ENCODE measurements around the gene UBFD1. TPM values are rescaled to one million over a fixed set of nuclear protein-coding genes. Genes with fewer than 3 reads are reported as not detected.
"Not testable (repeated sequence)": the region's sequence is repeated elsewhere in the genome, so short reads cannot be mapped to it uniquely, and the experiment has no call there.

The UBFD1 gene
- total RNA-seq, 2 donors from 2014 or later = 58.8 to 63.4 TPM

- DNase-seq (no peak), ATAC-seq (replicated peaks in 1 of 2) (no peak)
- H3K4me3 Mint-ChIP-seq = no peak overlapping the region
- no peaks in the 10 kb centered on the region for H3K4me1 Mint-ChIP-seq (ENCODE audit: low read depth)
- H3K36me3 Mint-ChIP-seq (ENCODE audit: insufficient read depth in 2 of 2) = peaks cover 5 to 6% of the 10 kb centered on the region in 2 donors
- no peak overlapping the region for H3K27ac Mint-ChIP-seq
- H3K27me3 Mint-ChIP-seq (ENCODE audit: low read depth) = no peaks in the 10 kb centered on the region
- H3K9me3 Mint-ChIP-seq = no peaks in the 10 kb centered on the region
These were observed 22.9 kb downstream of the UBFD1 start for GRCh38 chr16:23580391-23580790.

GRCh38 chr16:23581764-23582163 is 24.2 kb downstream of the UBFD1 start:
- H3K4me1 Mint-ChIP-seq (ENCODE audit: low read depth) = no peaks in the 10 kb centered on the region
- H3K9me3 Mint-ChIP-seq = no peaks in the 10 kb centered on the region
- H3K27me3 Mint-ChIP-seq (ENCODE audit: low read depth) = no peaks in the 10 kb centered on the region
- H3K36me3 Mint-ChIP-seq (ENCODE audit: insufficient read depth in 2 of 2) = peaks cover 5 to 12% of the 10 kb centered on the region in 2 donors
- H3K4me3 Mint-ChIP-seq = no peak overlapping the region
- no peak for ATAC-seq (replicated peaks in 1 of 2)
- no peak for DNase-seq
- peak overlapping the region; percentile 76 for H3K27ac Mint-ChIP-seq

GRCh38 chr16:23583271-23583670 is 25.7 kb downstream of the UBFD1 start:
- peaks cover 5 to 10% of the 10 kb centered on the region in 2 donors for H3K36me3 Mint-ChIP-seq (ENCODE audit: insufficient read depth in 2 of 2)
- not testable (repeated sequence) for H3K4me1 Mint-ChIP-seq (ENCODE audit: low read depth); H3K9me3 Mint-ChIP-seq; H3K4me3 Mint-ChIP-seq; DNase-seq; H3K27me3 Mint-ChIP-seq (ENCODE audit: low read depth); H3K27ac Mint-ChIP-seq; ATAC-seq (replicated peaks in 1 of 2)

DNA sequence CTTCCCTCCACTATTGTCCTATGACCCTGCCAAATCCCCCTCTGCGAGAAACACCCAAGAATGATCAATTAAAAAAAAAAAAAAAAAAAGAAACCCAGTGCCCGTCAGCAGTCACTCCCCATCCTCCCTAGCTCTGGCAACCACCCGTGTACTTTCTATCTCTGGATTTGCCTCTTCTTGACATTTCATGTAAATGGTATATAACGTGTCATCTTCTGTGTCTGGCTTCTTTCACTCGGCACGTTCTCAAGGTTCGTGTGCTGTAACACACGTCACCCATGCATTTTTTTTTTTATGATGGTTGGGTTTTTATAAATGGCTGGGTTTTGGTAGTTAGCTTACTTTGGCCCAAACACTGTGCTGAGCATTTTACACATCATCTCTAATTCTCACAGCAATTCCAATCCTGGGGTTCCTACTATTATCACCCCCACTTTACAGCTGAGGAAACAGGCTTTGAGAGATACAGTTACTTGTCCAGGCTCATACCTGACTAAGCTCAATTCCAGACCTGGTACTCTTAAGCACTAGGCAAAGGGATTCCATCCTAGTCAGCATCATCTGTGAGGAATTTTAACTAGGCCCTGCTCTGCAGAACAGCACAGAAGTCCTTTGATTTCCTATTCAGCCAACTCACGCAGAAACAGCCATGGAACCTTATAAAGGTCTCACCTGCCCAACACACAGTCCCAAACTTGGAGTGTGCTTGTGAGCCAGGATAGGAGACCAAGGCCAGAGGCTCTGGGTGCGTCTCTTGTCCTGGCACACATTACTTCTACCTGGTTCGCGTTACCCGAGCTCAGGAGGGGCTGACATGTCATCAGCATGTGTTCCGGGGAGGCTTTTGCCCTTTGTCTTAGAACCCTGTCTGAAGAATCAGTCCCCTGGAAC is 26.9 kb downstream of the UBFD1 start:
- Mint-ChIP-seq H3K4me1 (ENCODE audit: low read depth) (no peaks in the 10 kb centered on the region), H3K9me3 (no peaks in the 10 kb centered on the region), H3K36me3 (ENCODE audit: insufficient read depth in 2 of 2) (peaks cover 5 to 18% of the 10 kb centered on the region in 2 donors), H3K27ac (no peak overlapping the region), H3K27me3 (ENCODE audit: low read depth) (no peaks in the 10 kb centered on the region), H3K4me3 (no peak overlapping the region)
- DNase-seq (no peak), ATAC-seq (replicated peaks in 1 of 2) (no peak)

DNA sequence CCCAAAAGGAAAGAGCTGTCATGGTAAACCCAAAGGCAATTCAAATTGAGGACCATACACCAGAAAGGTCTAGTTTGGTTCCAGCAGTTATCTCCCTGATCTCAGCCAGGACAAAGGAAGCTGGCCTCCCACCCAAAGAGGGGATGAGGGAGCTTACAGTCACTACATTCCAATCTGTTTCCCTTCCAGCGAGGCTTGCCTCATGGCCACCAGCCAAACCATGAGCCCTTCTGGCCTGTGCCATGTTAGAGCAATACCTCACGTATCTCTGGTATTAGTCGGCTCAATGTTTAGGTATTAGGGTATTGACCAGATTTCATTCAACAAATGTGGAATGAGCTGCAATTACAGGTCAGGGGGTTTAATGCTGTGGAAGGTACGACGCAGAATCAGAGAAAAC is 30.2 kb downstream of the UBFD1 start:
- no peaks in the 10 kb centered on the region for H3K9me3 Mint-ChIP-seq
- H3K27ac Mint-ChIP-seq = peak overlapping the region; percentile 51

GRCh38 chr16:23590181-23590580 is 32.7 kb downstream of the UBFD1 start:
- ATAC-seq (replicated peaks in 1 of 2) (no peak), DNase-seq (no peak)
- H3K36me3 Mint-ChIP-seq (ENCODE audit: insufficient read depth in 2 of 2) = peaks cover 7 to 26% of the 10 kb centered on the region in 2 donors
- H3K4me3 Mint-ChIP-seq = no peak overlapping the region
- H3K27me3 Mint-ChIP-seq (ENCODE audit: low read depth) = no peaks in the 10 kb centered on the region
- H3K9me3 Mint-ChIP-seq = no peaks in the 10 kb centered on the region
- no peak overlapping the region for H3K27ac Mint-ChIP-seq
- peaks cover 30% of the 10 kb centered on the region for H3K4me1 Mint-ChIP-seq (ENCODE audit: low read depth)

More for the DNA sequence above, 30.2 kb downstream of the UBFD1 start:
- peaks cover 10 to 30% of the 10 kb centered on the region in 2 donors for H3K36me3 Mint-ChIP-seq (ENCODE audit: insufficient read depth in 2 of 2)
- H3K27me3 Mint-ChIP-seq (ENCODE audit: low read depth) = no peaks in the 10 kb centered on the region
- H3K4me1 Mint-ChIP-seq (ENCODE audit: low read depth) = peaks cover 11% of the 10 kb centered on the region
- ATAC-seq (replicated peaks in 1 of 2) (no peak), DNase-seq (no peak)
- no peak overlapping the region for H3K4me3 Mint-ChIP-seq

DNA sequence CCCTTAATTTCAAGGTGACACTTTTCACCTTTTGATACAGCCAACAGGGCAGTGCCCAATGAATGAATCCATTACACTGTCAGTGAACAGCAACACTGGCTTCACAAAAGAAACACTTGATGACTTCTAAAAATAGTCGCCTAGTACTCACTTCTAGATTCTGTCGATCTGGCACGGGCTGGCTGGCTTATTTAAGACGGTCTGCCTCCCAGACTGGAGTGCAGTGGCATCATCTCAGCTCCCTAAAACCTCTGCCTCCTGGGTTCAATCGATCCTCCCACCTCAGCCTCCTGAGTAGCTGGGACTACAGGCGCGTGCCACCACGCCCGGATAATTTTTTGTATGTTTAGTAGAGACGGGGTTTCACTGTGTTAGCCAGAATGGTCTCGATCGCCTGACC is 36.7 kb downstream of the UBFD1 start:
- Mint-ChIP-seq H3K27me3 (ENCODE audit: low read depth) (no peaks in the 10 kb centered on the region), H3K4me3 (peak overlapping the region in 1 of 2 donors; percentile 84), H3K27ac (no peak overlapping the region), H3K9me3 (no peaks in the 10 kb centered on the region), H3K36me3 (ENCODE audit: insufficient read depth in 2 of 2) (peaks cover 7 to 14% of the 10 kb centered on the region in 2 donors), H3K4me1 (ENCODE audit: low read depth) (peaks cover 40% of the 10 kb centered on the region)
- no peak for DNase-seq
- ATAC-seq (replicated peaks in 1 of 2) = no peak

DNA sequence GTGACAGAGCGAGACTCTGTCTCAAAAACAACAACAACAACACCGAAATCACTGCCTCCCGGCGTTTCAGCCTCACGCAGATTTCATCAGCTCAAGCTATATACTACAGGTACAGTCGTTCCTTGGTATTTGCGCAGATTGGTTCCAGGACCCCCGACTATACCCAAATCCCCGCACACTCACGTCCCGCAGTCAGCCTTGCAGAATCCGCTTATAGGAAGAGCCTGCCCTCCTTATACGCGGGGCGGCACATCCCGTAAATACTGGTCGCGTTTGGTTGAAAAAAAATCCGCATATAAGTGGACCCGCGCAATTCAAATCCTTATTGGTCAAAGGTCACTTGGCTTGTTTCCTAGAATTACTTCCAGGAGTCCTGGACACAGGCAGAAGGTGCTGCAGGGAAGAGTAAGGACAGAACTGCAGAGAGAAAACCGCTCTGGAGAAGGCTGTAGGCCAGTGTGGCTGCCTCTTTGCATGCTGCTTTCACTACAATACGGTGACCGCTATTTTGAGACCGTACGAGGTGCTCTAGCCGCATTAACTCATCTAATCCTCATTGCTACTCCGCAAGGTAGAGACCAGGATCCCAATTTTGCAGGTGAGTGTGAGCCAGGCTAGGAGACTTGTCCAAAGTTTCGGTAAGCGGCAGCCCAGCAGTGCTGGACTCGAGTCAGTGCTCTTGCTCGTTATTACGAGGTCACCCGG is 37.9 kb downstream of the UBFD1 start:
- H3K9me3 Mint-ChIP-seq = no peaks in the 10 kb centered on the region
- ATAC-seq (replicated peaks in 1 of 2) (no peak), DNase-seq (no peak)
- peak overlapping the region; percentile 72 for H3K27ac Mint-ChIP-seq
- peaks cover 40% of the 10 kb centered on the region for H3K4me1 Mint-ChIP-seq (ENCODE audit: low read depth)
- H3K27me3 Mint-ChIP-seq (ENCODE audit: low read depth) = no peaks in the 10 kb centered on the region
- H3K4me3 Mint-ChIP-seq = peak overlapping the region; percentile 84 to 86
- peaks cover 6 to 12% of the 10 kb centered on the region in 2 donors for H3K36me3 Mint-ChIP-seq (ENCODE audit: insufficient read depth in 2 of 2)

DNA sequence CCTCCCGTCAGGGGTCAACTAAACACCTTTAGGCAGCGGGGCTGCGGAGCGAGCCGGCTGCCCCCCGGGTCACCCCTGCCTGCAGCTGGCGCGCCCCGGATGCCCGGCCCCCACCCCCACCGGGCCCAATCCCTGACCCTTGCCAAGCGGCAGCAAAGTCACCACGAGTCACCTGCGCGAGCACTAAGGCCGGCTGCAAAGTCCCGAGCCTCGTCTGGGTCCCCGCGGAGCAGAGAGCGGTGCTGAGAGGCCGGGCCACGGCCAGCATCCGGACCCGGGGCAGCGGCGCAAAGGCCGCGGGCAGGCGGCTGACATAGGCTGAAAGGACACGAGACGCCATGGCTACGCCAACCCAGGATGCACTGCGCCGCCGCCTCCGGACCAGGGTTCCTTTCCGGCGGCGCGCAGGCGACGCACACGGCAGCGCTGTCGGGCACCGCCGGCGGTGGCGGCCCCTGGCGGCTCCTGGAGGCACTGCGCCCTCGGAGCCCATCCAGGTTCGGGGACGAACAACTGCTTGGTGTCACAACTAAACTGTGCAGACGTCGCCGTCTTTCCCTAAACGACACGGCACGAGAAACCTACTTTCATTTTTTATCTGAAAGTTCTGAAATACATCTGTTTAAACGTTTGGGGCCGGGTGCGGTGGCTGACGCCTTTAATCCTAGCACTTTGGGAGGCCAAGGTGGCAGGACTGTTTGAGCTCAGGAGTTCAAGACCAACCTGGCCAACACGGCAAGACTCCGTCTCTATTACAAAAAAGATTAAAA is 38.6 kb downstream of the UBFD1 start, which contains the start of gene NDUFAB1:
Gene NDUFAB1, minus strand, starts transcription at position 366 of the 770 bp plus-strand sequence. Its CDS starts 26 bp downstream, at position 340.
- Mint-ChIP-seq H3K9me3 (no peaks in the 10 kb centered on the region), H3K27ac (peak within 1 kb of the TSS; percentile 72), H3K4me1 (ENCODE audit: low read depth) (peaks cover 40% of the 10 kb centered on the region), H3K27me3 (ENCODE audit: low read depth) (no peaks in the 10 kb centered on the region), H3K36me3 (ENCODE audit: insufficient read depth in 2 of 2) (peaks cover 4 to 10% of the 10 kb centered on the region in 2 donors), H3K4me3 (peak within 1 kb of the TSS; percentile 84 to 86)
- DNase-seq (peak; percentile 93 to 96), ATAC-seq (replicated peaks in 1 of 2) (peak; percentile 99 to 100)

- H3K27ac Mint-ChIP-seq = peak overlapping the region; percentile 21
- peaks cover 2 to 11% of the 10 kb centered on the region in 2 donors for H3K36me3 Mint-ChIP-seq (ENCODE audit: insufficient read depth in 2 of 2)
- no peaks in the 10 kb centered on the region for H3K27me3 Mint-ChIP-seq (ENCODE audit: low read depth)
- no peaks in the 10 kb centered on the region for H3K9me3 Mint-ChIP-seq
- H3K4me1 Mint-ChIP-seq (ENCODE audit: low read depth) = peaks cover 32% of the 10 kb centered on the region
- ATAC-seq (replicated peaks in 1 of 2) (peak in 1 of 2 donors; percentile 13), DNase-seq (peak; percentile 35 to 43)
- H3K4me3 Mint-ChIP-seq = peak overlapping the region; percentile 23 to 57
These were observed 39.7 kb downstream of the UBFD1 start for GRCh38 chr16:23597003-23597756.

- DNase-seq = no peak
- peaks cover 2 to 14% of the 10 kb centered on the region in 2 donors for H3K36me3 Mint-ChIP-seq (ENCODE audit: insufficient read depth in 2 of 2)
These were observed 50.2 kb downstream of the UBFD1 start for GRCh38 chr16:23607726-23608125.

GRCh38 chr16:23608194-23608593 is 50.7 kb downstream of the UBFD1 start:
- H3K36me3 Mint-ChIP-seq (ENCODE audit: insufficient read depth in 2 of 2) = peaks cover 2 to 15% of the 10 kb centered on the region in 2 donors
- H3K4me3 Mint-ChIP-seq = no peak overlapping the region
- no peak overlapping the region for H3K27ac Mint-ChIP-seq
- no peaks in the 10 kb centered on the region for H3K4me1 Mint-ChIP-seq (ENCODE audit: low read depth)
- no peaks in the 10 kb centered on the region for H3K9me3 Mint-ChIP-seq
- ATAC-seq (replicated peaks in 1 of 2) = no peak
- DNase-seq = no peak
- H3K27me3 Mint-ChIP-seq (ENCODE audit: low read depth) = no peaks in the 10 kb centered on the region

More at GRCh38 chr16:23607726-23608125, 50.2 kb downstream of the UBFD1 start:
- no peaks in the 10 kb centered on the region for H3K9me3 Mint-ChIP-seq
- no peak overlapping the region for H3K27ac Mint-ChIP-seq
- no peak for ATAC-seq (replicated peaks in 1 of 2)
- no peaks in the 10 kb centered on the region for H3K27me3 Mint-ChIP-seq (ENCODE audit: low read depth)
- H3K4me3 Mint-ChIP-seq = no peak overlapping the region
- H3K4me1 Mint-ChIP-seq (ENCODE audit: low read depth) = no peaks in the 10 kb centered on the region

Measured in activated T-cell treated with anti-CD3 and anti-CD28 coated beads, Interleukin-2, amount 50 U/mL, for 72 hours (primary cell).